Measurements from ENCODE around the gene TRPV6. TPM values are rescaled to one million over a fixed set of nuclear protein-coding genes. Genes with fewer than 3 reads are reported as not detected.

The TRPV6 gene
- total and polyA plus RNA-seq, 2 donors from 2014 or later: 4.4 to 5.5 TPM

DNA sequence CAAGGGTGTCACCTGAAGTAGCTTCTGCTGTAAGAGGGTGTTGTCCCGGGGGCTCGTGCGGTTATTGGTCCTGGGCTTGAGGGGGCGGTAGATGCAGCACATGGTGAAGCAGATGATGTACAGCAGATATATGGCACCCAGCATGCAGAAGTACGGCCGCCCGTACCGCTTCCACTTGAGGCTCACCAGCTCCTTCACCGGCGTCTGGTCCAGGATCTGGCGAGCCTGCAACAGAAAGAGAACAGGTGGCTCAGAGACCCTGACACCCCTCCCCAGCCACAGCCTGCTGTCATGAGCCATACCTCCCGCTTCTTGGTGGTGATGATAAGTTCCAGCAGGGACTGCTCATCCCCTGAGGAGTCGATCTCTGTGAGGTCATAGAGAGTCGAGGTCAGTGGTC is 10.1 kb downstream of the TRPV6 start:
- Histone ChIP-seq H3K36me3 (ENCODE audit: control insufficient read depth in 2 of 3, insufficient read depth in 3 of 3, low read length in 3 of 3) (no peaks in the 10 kb centered on the region), H3K9ac (ENCODE audit: low read length in 3 of 3) (no peak overlapping the region), H3K27me3 (ENCODE audit: control insufficient read depth, insufficient read depth, low read length) (no peaks in the 10 kb centered on the region), H3K27ac (ENCODE audit: low read depth in 2 of 2, low read length in 2 of 2) (no peak overlapping the region), H3K9me3 (ENCODE audit: control insufficient read depth in 2 of 3, insufficient read depth in 1 of 3, low read length in 3 of 3) (no peaks in the 10 kb centered on the region), H3K4me3 (ENCODE audit: low read length in 3 of 3) (no peak overlapping the region), H3K4me1 (ENCODE audit: control insufficient read depth in 2 of 3, insufficient read depth in 2 of 3, low read depth in 1 of 3, low read length in 3 of 3) (no peaks in the 10 kb centered on the region)
- intact Hi-C loops (cut with DNase I): no loop called here
- TF ChIP-seq CTCF (IDR thresholded peaks at IDR 0.05; ENCODE audit: borderline replicate concordance, extremely low read depth, insufficient read depth): no peak
- no peak for DNase-seq
- no peak for FAIRE-seq

GRCh38 chr7:142874837-142875236 is 10.7 kb downstream of the TRPV6 start:
- TF ChIP-seq CTCF (IDR thresholded peaks at IDR 0.05; ENCODE audit: borderline replicate concordance, extremely low read depth, insufficient read depth): no peak
- Histone ChIP-seq H3K9ac (ENCODE audit: low read length in 3 of 3) (no peak overlapping the region), H3K4me1 (ENCODE audit: control insufficient read depth in 2 of 3, insufficient read depth in 2 of 3, low read depth in 1 of 3, low read length in 3 of 3) (no peaks in the 10 kb centered on the region), H3K27ac (ENCODE audit: low read depth in 2 of 2, low read length in 2 of 2) (no peak overlapping the region), H3K27me3 (ENCODE audit: control insufficient read depth, insufficient read depth, low read length) (no peaks in the 10 kb centered on the region), H3K4me3 (ENCODE audit: low read length in 3 of 3) (no peak overlapping the region), H3K36me3 (ENCODE audit: control insufficient read depth in 2 of 3, insufficient read depth in 3 of 3, low read length in 3 of 3) (no peaks in the 10 kb centered on the region), H3K9me3 (ENCODE audit: control insufficient read depth in 2 of 3, insufficient read depth in 1 of 3, low read length in 3 of 3) (no peaks in the 10 kb centered on the region)
- intact Hi-C loops (cut with DNase I): no loop called here
- DNase-seq (no peak), FAIRE-seq (no peak)

DNA sequence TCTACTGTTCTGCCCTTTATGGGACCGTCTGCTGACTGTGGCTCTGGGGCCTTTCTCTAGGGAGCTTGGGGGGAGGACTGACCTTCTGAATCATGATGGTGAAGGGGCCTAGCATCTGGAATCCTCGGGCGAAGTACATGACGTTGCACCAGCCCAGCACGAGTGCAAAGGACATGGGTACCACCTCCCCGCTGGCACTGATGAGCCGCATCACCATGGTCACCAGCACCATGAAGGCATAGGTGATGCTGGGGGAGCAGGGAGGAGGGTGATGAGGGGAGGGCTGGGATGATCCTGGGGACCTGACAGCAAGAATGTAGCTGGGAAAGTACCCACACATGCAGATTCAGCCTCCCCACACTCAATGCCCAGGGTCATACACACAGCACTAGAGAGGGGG is 11.1 kb downstream of the TRPV6 start:
- DNase-seq (no peak), FAIRE-seq (no peak)
- H3K9ac ChIP-seq (ENCODE audit: low read length in 3 of 3): no peak overlapping the region
- H3K36me3 ChIP-seq (ENCODE audit: control insufficient read depth in 2 of 3, insufficient read depth in 3 of 3, low read length in 3 of 3): no peaks in the 10 kb centered on the region
- no peak for TF ChIP-seq CTCF (IDR thresholded peaks at IDR 0.05; ENCODE audit: borderline replicate concordance, extremely low read depth, insufficient read depth)
- H3K4me1 ChIP-seq (ENCODE audit: control insufficient read depth in 2 of 3, insufficient read depth in 2 of 3, low read depth in 1 of 3, low read length in 3 of 3): no peaks in the 10 kb centered on the region
- no peaks in the 10 kb centered on the region for H3K27me3 ChIP-seq (ENCODE audit: control insufficient read depth, insufficient read depth, low read length)
- no peak overlapping the region for H3K4me3 ChIP-seq (ENCODE audit: low read length in 3 of 3)
- no peak overlapping the region for H3K27ac ChIP-seq (ENCODE audit: low read depth in 2 of 2, low read length in 2 of 2)
- H3K9me3 ChIP-seq (ENCODE audit: control insufficient read depth in 2 of 3, insufficient read depth in 1 of 3, low read length in 3 of 3): no peaks in the 10 kb centered on the region
- intact Hi-C loops (cut with DNase I): no loop called here

GRCh38 chr7:142873871-142874270 is 11.7 kb downstream of the TRPV6 start:
- intact Hi-C loops (cut with DNase I): no loop called here
- TF ChIP-seq CTCF (IDR thresholded peaks at IDR 0.05; ENCODE audit: borderline replicate concordance, extremely low read depth, insufficient read depth): no peak
- DNase-seq (no peak), FAIRE-seq (no peak)
- no peaks in the 10 kb centered on the region for H3K27me3 ChIP-seq (ENCODE audit: control insufficient read depth, insufficient read depth, low read length)
- no peak overlapping the region for H3K9ac ChIP-seq (ENCODE audit: low read length in 3 of 3)
- H3K4me3 ChIP-seq (ENCODE audit: low read length in 3 of 3): no peak overlapping the region
- no peaks in the 10 kb centered on the region for H3K4me1 ChIP-seq (ENCODE audit: control insufficient read depth in 2 of 3, insufficient read depth in 2 of 3, low read depth in 1 of 3, low read length in 3 of 3)
- H3K9me3 ChIP-seq (ENCODE audit: control insufficient read depth in 2 of 3, insufficient read depth in 1 of 3, low read length in 3 of 3): no peaks in the 10 kb centered on the region
- no peak overlapping the region for H3K27ac ChIP-seq (ENCODE audit: low read depth in 2 of 2, low read length in 2 of 2)
- no peaks in the 10 kb centered on the region for H3K36me3 ChIP-seq (ENCODE audit: control insufficient read depth in 2 of 3, insufficient read depth in 3 of 3, low read length in 3 of 3)
